Measurements from ENCODE around the gene COBL.

COBL gene

DNA sequence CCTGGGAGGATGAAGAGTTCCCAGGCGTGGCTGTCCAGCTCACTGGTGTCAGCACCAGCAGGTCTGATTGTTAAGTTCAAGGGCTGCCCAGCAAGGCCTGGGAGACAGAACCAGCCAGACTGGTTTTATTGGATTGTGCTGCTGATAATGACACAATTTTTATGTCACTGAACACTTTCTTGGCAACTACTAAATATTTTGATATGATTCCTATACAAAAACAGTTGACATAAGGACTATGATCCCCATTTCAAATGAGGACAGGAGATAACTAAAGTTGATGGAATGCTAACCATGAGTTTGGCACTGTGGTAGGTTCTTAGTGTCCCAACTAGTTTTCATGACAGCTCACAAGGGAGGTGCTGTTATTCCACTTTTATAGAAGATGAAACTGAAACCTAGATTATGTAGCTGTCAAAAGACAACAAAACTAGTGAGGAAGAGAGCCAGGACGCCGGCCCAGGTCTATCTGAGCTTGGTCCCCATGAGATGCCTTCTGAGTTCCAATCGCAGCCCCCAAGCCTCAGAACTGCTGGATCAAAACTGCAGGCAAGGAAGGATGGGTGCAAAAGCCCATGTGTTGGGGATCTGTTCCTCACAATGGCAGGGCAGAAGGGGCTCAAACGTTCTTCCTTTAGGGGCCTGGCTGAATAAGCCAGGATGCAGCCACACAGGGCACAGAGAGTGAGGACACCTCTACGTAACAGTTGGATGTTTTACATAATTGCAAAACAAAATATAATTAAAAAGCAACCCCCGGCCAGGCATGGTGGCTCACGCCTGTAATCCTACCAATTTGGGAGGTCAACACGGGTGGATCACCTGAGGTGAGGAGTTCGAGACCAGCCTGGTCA is 52.8 kb downstream of the COBL start:
- in situ Hi-C loops (cut with HindIII; ENCODE audit: low pct_ligation_motif_present, low sequenced_read_pairs) = no loop called here
- TF ChIP-seq, protein P1, sequence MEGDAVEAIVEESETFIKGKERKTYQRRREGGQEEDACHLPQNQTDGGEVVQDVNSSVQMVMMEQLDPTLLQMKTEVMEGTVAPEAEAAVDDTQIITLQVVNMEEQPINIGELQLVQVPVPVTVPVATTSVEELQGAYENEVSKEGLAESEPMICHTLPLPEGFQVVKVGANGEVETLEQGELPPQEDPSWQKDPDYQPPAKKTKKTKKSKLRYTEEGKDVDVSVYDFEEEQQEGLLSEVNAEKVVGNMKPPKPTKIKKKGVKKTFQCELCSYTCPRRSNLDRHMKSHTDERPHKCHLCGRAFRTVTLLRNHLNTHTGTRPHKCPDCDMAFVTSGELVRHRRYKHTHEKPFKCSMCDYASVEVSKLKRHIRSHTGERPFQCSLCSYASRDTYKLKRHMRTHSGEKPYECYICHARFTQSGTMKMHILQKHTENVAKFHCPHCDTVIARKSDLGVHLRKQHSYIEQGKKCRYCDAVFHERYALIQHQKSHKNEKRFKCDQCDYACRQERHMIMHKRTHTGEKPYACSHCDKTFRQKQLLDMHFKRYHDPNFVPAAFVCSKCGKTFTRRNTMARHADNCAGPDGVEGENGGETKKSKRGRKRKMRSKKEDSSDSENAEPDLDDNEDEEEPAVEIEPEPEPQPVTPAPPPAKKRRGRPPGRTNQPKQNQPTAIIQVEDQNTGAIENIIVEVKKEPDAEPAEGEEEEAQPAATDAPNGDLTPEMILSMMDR (IDR thresholded peaks at IDR 0.05; ENCODE audit: low read depth, low read length, missing control alignments) = no peak
- Histone ChIP-seq H3K4me3 (ENCODE audit: low read depth, low read length) (no peak overlapping the region), H3K27ac (no peak overlapping the region), H3K27me3 (replicated peaks) (no peaks in the 10 kb centered on the region), H3K36me3 (replicated peaks) (no peaks in the 10 kb centered on the region)
- no peak for DNase-seq

DNA sequence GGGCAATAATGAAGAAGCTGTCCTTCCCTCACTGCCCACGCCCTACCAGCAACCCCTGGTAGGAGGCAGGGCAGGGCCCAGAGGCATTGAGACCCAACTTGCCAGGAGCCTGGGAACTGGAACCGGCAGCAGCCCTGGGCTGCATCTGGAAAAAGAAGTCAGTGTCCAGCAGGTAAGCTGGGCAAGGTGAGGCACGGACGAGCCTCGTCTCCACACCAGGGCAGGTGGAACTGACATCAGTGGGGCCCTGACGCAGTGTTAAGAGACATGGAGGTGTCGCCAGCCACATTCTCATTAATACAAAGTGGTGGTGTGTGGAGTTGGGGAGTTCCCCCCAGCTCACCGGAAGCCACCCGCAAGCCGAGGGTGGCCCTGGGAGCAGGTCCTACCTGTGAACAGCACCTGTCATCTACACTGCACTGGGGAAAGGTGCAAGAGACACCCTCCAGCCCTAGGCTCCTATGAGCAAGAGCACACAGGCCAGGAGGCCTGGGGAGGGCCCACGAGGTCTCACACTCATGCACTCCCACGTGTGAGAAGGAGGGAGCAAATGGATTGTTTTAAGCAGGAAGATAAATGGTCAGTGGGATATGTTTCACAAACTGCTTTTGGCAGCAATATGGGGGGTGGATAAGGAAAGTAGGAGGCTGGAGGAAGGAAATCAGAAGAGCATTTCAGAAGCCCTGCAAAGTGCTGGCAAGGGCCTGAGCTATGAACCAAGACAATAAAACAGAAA is 53.6 kb downstream of the COBL start:
- no peak for DNase-seq
- TF ChIP-seq, protein P1 (IDR thresholded peaks at IDR 0.05; ENCODE audit: low read depth, low read length, missing control alignments) = no peak
- H3K4me3 ChIP-seq (ENCODE audit: low read depth, low read length) = no peak overlapping the region
- no peaks in the 10 kb centered on the region for H3K27me3 ChIP-seq (replicated peaks)
- no peak overlapping the region for H3K27ac ChIP-seq
- in situ Hi-C loops (cut with HindIII; ENCODE audit: low pct_ligation_motif_present, low sequenced_read_pairs) = no loop called here
- H3K36me3 ChIP-seq (replicated peaks) = no peaks in the 10 kb centered on the region

DNA sequence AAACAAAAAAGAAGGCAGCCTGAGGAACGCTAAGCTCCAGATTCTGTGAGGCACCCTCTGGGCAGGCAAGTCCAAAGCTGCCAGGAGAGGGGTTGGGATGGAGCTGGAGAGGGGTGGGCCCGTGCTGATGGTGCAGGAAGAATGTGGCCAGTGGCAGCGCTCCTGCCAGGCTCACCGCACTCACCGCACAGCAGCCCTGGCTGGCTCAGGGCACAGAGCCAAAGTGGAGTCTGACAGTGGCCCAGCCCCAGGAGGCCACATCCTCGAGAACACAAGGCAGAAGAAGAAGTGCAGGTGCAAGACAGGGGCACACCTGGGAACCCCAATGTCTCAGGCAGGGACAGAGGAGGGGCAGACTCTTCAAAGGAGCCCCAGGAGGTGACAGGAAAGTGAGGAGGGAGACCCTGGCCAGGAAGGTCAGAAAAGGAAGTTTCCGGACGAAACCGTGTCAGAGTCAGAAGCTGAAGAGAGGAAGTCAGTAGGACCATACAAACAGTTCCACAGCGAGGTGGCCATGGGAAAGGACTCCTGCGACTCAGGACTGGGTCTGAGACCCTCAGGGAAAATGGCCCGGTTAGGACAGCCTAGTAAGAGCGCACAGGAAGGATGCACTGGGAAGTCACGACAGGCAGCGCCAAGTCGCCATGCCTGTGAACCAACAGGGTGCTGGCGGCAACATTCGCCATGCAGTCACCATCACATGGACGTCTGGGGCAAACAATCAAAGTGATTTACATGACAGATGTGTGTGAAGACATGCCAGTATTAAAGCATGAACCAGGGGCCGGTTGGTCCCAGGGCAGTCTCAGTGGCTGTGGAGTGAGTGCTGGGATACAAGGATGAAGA is 54.4 kb downstream of the COBL start:
- Histone ChIP-seq H3K4me3 (ENCODE audit: low read depth, low read length) (no peak overlapping the region), H3K27ac (no peak overlapping the region), H3K36me3 (replicated peaks) (no peaks in the 10 kb centered on the region), H3K27me3 (replicated peaks) (no peaks in the 10 kb centered on the region)
- no peak for DNase-seq
- TF ChIP-seq, protein P1 (IDR thresholded peaks at IDR 0.05; ENCODE audit: low read depth, low read length, missing control alignments) = no peak
- in situ Hi-C loops (cut with HindIII; ENCODE audit: low pct_ligation_motif_present, low sequenced_read_pairs) = no loop called here

DNA sequence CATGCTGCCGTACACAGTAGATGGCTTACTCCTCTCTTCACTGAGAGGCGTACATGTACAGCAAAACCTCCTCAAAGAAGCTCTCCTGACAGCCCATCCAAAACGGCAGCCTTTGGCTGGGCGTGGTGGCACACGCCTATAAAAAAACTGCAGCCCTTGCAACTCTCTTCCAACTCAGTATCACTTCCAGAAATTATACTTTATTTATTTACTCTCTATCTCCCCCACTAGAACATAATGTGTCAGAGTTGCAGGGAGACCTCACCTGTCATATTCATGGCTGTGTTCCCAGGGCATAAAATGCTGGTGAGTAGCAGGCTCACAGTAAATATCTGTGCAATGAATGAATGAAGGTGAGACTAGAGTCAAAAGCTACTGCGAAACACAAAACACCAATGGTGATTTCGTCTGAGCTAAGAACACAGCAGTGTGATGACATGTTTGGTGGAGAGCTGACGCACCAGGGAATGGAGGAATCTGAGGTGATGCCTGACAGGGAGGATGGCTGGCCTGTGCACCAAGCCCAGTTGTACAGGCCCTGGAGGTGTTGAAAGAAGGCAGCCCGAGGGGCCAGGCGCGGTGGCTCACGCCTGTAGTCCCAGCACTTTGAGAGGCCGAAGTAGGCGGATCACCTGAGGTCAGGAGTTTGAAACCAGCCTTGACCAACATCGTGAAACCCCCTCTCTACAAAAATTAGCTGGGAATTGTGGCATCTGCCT is 55.3 kb downstream of the COBL start:
- Histone ChIP-seq H3K36me3 (replicated peaks) (no peaks in the 10 kb centered on the region), H3K27me3 (replicated peaks) (no peaks in the 10 kb centered on the region), H3K27ac (no peak overlapping the region), H3K4me3 (ENCODE audit: low read depth, low read length) (no peak overlapping the region)
- TF ChIP-seq, protein P1 (IDR thresholded peaks at IDR 0.05; ENCODE audit: low read depth, low read length, missing control alignments) = no peak
- DNase-seq = no peak
- in situ Hi-C loops (cut with HindIII; ENCODE audit: low pct_ligation_motif_present, low sequenced_read_pairs) = no loop called here

DNA sequence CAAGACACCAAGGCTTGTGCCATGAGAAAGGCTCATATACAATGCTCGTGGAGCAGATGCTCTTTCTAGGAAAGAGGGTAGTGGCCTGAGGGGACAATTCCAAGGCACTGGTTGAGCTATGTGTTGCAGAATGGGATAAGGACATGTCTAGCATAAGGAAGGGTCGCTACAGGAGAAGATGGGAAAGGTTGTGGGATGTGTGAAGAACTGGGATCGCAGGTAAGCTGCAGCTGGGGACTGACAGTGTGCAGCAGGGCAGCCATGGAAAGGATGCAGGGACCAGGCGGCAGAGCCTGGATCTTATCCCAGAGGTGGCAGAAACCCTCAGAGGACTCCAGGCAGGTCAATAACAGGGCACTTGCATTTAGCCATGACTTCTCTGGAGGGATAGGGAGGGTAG is 56.1 kb downstream of the COBL start:
- no peak overlapping the region for H3K4me3 ChIP-seq (ENCODE audit: low read depth, low read length)
- in situ Hi-C loops (cut with HindIII; ENCODE audit: low pct_ligation_motif_present, low sequenced_read_pairs) = no loop called here
- no peaks in the 10 kb centered on the region for H3K36me3 ChIP-seq (replicated peaks)
- no peak overlapping the region for H3K27ac ChIP-seq
- TF ChIP-seq, protein P1 (IDR thresholded peaks at IDR 0.05; ENCODE audit: low read depth, low read length, missing control alignments) = no peak
- no peak for DNase-seq
- no peaks in the 10 kb centered on the region for H3K27me3 ChIP-seq (replicated peaks)

Data from brain microvascular endothelial cell (primary cell).